Lower leg skin (tissue), 3 donors: ENCODE results near the gene IL33.

Source experiments
- CTCF ChIP-seq, 3 donors: fragments of 450-650 bp; IDR thresholded peaks; one replicate each; pipeline ENCODE4 v1.5.1; 2016; ENCODE audit warnings: antibody characterized with exemption in 3 of 3, mild to moderate bottlenecking in 3 of 3, moderate library complexity in 2 of 3
- POLR2A ChIP-seq, 2 donors: fragments of 450-650 bp; IDR thresholded peaks; one replicate each; pipeline ENCODE4 v1.6.1; 2016 to 2017; ENCODE audit warnings: antibody characterized with exemption in 2 of 2, mild to moderate bottlenecking in 1 of 2, moderate library complexity in 1 of 2

- TF ChIP-seq CTCF (IDR thresholded peaks at IDR 0.05) (no peak), POLR2A (IDR thresholded peaks at IDR 0.05) (no peak)
Observed at GRCh38 chr9:6302417-6302816, 86.8 kb downstream of the IL33 start.
